WI38 (cell line): Measurements from ENCODE around the gene PIP5K1A.
A peak's percentile ranks its signal among the peaks of the same experiment; 100 is the strongest.

Source experiments
- H3K4me3 ChIP-seq: 2 replicates; pipeline ENCODE4 v1.5.1; 2011; ENCODE audit warnings: low read depth, mild to moderate bottlenecking, control low read depth, low read length
- TF ChIP-seq, protein P1 (sequence below): IDR thresholded peaks from 2 replicates; pipeline ENCODE4 v1.5.1; 2012; ENCODE audit warnings: low read depth, mild to moderate bottlenecking, control low read depth, low read length

The PIP5K1A gene

DNA sequence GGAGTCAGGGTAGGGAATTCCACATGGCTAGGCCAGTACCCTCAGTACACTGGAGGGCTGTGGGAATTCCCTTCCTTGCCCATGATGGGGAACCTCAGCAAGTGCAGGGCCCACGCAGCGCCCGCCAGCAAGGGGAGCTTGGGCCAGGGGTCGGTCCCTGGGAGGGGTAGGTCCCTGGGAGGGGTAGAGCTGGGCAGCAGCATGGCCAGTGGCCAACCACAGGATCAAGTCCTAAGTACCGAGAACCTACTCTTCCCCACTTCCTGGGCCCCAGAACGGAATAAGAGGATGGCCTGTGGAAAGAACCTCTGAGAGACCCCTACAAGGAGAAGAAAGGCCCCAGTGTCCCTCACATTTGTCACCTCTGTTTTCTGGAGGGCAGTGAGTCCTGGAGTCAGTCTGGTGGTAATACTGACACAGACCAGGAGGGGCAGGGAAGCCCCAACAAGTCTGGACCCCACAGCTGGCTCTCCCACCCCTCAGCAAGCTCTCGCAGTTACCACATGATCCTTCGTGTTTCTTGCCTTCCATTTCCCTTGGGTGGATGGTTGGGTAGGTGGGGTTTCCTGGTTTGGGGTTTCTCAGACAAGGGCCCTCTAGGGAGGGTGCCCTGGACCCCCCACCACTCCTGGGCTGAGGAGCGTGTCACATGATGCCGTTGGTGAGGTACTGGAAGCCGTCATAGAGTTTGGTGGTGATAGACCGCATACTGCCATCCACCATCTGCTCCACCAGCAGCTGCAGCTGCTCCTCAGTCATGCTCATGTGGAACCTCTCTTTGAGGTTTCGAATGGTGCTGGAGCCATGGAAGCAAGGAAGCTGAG is 94.1 kb downstream of the PIP5K1A start:
- H3K4me3 ChIP-seq = no peak overlapping the region
- TF ChIP-seq, protein P1, sequence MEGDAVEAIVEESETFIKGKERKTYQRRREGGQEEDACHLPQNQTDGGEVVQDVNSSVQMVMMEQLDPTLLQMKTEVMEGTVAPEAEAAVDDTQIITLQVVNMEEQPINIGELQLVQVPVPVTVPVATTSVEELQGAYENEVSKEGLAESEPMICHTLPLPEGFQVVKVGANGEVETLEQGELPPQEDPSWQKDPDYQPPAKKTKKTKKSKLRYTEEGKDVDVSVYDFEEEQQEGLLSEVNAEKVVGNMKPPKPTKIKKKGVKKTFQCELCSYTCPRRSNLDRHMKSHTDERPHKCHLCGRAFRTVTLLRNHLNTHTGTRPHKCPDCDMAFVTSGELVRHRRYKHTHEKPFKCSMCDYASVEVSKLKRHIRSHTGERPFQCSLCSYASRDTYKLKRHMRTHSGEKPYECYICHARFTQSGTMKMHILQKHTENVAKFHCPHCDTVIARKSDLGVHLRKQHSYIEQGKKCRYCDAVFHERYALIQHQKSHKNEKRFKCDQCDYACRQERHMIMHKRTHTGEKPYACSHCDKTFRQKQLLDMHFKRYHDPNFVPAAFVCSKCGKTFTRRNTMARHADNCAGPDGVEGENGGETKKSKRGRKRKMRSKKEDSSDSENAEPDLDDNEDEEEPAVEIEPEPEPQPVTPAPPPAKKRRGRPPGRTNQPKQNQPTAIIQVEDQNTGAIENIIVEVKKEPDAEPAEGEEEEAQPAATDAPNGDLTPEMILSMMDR = 0 out of 2 replicates have a peak, but pooled peaks have one; percentile 10

DNA sequence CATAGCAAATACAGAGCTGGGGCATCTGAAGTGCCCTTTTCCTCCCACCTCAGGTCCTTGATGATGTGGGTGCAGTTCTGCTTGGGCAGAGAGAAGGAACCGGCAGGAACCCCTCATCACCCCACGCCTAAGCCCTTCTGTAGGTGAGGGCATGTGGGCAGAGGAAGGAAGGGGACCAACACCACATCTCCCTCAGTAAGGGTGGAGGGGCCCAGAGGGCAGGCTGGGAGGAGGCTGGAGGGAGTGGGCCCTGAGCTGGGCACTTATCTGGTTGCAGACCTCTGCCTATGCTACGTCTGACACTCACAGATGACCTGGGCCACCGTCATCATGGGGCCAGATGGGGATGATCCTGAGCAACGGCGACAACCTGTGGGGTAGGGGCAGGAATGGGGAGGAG is 94.7 kb downstream of the PIP5K1A start:
- TF ChIP-seq, protein P1 = no peak
- no peak overlapping the region for H3K4me3 ChIP-seq

DNA sequence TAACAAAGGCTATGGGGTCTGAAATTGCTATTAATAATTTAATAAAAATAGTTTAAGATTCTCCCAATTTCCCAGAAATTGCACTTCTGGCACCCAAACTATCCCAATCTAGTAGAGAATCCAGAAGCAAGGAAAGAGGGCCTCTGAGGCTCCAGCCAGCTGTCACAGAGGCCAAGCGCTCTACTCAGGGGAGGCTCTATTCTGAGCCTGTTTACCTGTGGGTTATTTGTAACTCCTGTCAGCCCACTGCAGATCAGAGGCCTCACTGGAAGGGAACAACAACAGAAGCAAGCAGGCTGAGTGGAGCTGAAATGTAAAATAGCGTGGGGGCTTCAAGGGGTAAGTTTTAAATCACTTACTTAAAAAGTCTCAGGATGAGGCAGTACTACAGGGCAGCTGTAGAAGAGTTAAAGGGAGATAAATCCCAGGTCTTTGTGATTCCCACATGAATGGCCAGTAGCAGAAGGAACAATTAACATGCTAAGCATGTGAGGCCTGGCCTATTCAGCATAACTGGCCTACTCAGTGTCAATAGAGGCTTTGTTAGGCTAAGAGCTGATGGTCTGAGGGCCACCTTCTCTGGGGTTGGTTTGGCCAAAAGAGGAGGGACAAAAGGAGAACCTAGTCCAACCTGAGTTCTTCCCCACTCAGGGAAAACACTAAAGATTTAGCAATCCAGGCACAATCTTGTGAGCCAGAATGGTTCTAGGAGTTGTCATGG is 96.5 kb downstream of the PIP5K1A start:
- H3K4me3 ChIP-seq = no peak overlapping the region
- TF ChIP-seq, protein P1 = no peak
